Testis (tissue), 2 donors: ENCODE results near the gene B4GALNT1.

Source experiments
- CTCF ChIP-seq, 3 experiments: fragments of 450-650 bp in 2 of 3; fragments of 200-600 bp in 1 of 3; sonication (generic) in 1 of 3; IDR thresholded peaks; one replicate each; pipeline ENCODE4 v1.5.1; 2016 to 2019; ENCODE audit warnings: antibody characterized with exemption in 3 of 3, mild to moderate bottlenecking in 2 of 3, moderate library complexity in 1 of 3
- POLR2A ChIP-seq: fragments of 450-650 bp; IDR thresholded peaks from one replicate; pipeline ENCODE4 v1.6.1; 2017; ENCODE audit warnings: antibody characterized with exemption, mild to moderate bottlenecking, moderate library complexity

- TF ChIP-seq CTCF (IDR thresholded peaks at IDR 0.05) (no peak), POLR2A (no peak)
Measured at GRCh38 chr12:57602544-57602943, 30.5 kb downstream of the B4GALNT1 start.
